Measurements from ENCODE around the gene SLC8A1. TPM values are rescaled to one million over a fixed set of nuclear protein-coding genes. Genes with fewer than 3 reads are reported as not detected.

SLC8A1 gene
- total RNA-seq, 1 donor, result 82.9 TPM

DNA sequence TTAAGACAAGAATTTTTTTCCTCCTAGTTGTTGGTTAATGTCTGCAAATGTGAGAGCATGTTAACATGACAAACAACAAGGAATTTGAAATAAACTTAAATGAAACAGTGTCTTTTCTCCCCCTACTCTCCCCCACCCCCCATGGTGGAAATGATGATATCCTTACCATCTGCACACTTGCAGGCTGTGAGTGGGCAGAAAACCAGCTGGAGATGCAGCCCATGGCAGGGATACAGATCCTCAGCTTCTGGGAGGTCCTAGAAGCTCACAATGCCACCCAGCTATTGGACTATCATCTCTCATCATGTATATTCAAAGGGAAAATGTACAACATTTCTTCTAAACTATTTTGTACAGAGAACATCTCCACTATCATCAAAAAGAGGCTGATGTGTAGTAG, 196.8 kb downstream of the SLC8A1 start:
- Histone ChIP-seq H3K36me3 (ENCODE audit: insufficient read depth, low read length) (no peaks in the 10 kb centered on the region), H3K4me3 (ENCODE audit: insufficient read depth, low read length) (no peak overlapping the region), H3K79me2 (ENCODE audit: insufficient read depth, low read length) (no peaks in the 10 kb centered on the region), H3K27me3 (ENCODE audit: insufficient read depth, low read length) (no peaks in the 10 kb centered on the region), H3K4me2 (ENCODE audit: insufficient read depth, low read length) (no peak overlapping the region), H2AFZ (ENCODE audit: low read length) (no peak overlapping the region), H4K20me1 (ENCODE audit: insufficient read depth, low read length) (no peaks in the 10 kb centered on the region), H3K4me1 (ENCODE audit: insufficient read depth, low read length) (no peaks in the 10 kb centered on the region), H3K9me3 (ENCODE audit: low read depth, low read length) (no peaks in the 10 kb centered on the region), H3K27ac (ENCODE audit: low read depth, low read length) (no peak overlapping the region)
- peak; percentile 30 for DNase-seq (ENCODE audit: insufficient read length, low spot score, missing footprints)
- TF ChIP-seq, protein P1, sequence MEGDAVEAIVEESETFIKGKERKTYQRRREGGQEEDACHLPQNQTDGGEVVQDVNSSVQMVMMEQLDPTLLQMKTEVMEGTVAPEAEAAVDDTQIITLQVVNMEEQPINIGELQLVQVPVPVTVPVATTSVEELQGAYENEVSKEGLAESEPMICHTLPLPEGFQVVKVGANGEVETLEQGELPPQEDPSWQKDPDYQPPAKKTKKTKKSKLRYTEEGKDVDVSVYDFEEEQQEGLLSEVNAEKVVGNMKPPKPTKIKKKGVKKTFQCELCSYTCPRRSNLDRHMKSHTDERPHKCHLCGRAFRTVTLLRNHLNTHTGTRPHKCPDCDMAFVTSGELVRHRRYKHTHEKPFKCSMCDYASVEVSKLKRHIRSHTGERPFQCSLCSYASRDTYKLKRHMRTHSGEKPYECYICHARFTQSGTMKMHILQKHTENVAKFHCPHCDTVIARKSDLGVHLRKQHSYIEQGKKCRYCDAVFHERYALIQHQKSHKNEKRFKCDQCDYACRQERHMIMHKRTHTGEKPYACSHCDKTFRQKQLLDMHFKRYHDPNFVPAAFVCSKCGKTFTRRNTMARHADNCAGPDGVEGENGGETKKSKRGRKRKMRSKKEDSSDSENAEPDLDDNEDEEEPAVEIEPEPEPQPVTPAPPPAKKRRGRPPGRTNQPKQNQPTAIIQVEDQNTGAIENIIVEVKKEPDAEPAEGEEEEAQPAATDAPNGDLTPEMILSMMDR (IDR thresholded peaks at IDR 0.05; ENCODE audit: extremely low read depth, low read depth, low read length), result no peak

DNA sequence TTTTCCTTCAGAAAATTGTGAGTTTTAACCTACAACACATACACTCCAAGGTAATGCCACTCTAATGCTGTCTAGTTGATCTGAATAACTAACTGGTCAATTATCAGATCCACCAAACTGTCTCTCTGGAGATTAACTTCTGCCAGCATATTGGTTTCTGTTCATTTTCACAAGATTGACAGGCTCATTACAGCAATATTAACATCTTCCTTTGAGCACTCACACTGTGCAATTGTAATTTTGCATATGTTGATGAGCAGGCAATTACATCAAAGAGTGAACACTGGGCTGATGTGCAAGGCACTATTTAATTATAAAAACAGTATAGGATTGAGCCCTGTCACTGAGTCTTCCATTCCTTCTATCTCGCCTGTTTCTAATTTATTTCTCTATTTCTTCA, 197.3 kb downstream of the SLC8A1 start:
- Histone ChIP-seq H3K79me2 (ENCODE audit: insufficient read depth, low read length) (no peaks in the 10 kb centered on the region), H4K20me1 (ENCODE audit: insufficient read depth, low read length) (no peaks in the 10 kb centered on the region), H3K27ac (ENCODE audit: low read depth, low read length) (no peak overlapping the region), H3K4me2 (ENCODE audit: insufficient read depth, low read length) (no peak overlapping the region), H3K4me3 (ENCODE audit: insufficient read depth, low read length) (no peak overlapping the region), H3K36me3 (ENCODE audit: insufficient read depth, low read length) (no peaks in the 10 kb centered on the region), H2AFZ (ENCODE audit: low read length) (no peak overlapping the region), H3K9me3 (ENCODE audit: low read depth, low read length) (no peaks in the 10 kb centered on the region), H3K27me3 (ENCODE audit: insufficient read depth, low read length) (no peaks in the 10 kb centered on the region), H3K4me1 (ENCODE audit: insufficient read depth, low read length) (no peaks in the 10 kb centered on the region)
- TF ChIP-seq, protein P1 (IDR thresholded peaks at IDR 0.05; ENCODE audit: extremely low read depth, low read depth, low read length), result no peak
- DNase-seq (ENCODE audit: insufficient read length, low spot score, missing footprints), result no peak

DNA sequence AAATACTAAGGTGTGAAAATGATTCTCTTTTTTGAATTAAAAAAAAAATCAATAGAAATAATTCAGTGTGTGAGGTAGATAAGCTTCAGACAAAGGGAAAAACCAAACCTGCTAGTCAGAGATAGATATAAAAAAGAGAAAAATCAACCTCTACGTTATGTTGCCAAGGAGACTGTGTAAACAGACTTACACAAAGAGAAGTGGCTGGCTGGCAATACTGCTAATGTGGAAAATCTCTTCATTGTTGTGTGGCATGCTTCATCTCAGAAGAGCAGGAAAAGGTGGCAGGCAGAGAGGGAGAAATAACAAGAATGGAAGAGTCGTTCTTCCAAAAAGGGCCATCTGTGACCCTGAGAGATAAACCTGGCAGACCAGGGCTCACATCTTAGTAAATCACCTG, 200.8 kb downstream of the SLC8A1 start:
- no peaks in the 10 kb centered on the region for H3K9me3 ChIP-seq (ENCODE audit: low read depth, low read length)
- H3K4me2 ChIP-seq (ENCODE audit: insufficient read depth, low read length), result no peak overlapping the region
- H4K20me1 ChIP-seq (ENCODE audit: insufficient read depth, low read length), result no peaks in the 10 kb centered on the region
- no peaks in the 10 kb centered on the region for H3K4me1 ChIP-seq (ENCODE audit: insufficient read depth, low read length)
- H3K27me3 ChIP-seq (ENCODE audit: insufficient read depth, low read length), result no peaks in the 10 kb centered on the region
- H2AFZ ChIP-seq (ENCODE audit: low read length), result no peak overlapping the region
- DNase-seq (ENCODE audit: insufficient read length, low spot score, missing footprints), result no peak
- TF ChIP-seq, protein P1 (IDR thresholded peaks at IDR 0.05; ENCODE audit: extremely low read depth, low read depth, low read length), result no peak
- no peak overlapping the region for H3K27ac ChIP-seq (ENCODE audit: low read depth, low read length)
- H3K79me2 ChIP-seq (ENCODE audit: insufficient read depth, low read length), result no peaks in the 10 kb centered on the region
- no peaks in the 10 kb centered on the region for H3K36me3 ChIP-seq (ENCODE audit: insufficient read depth, low read length)
- no peak overlapping the region for H3K4me3 ChIP-seq (ENCODE audit: insufficient read depth, low read length)

DNA sequence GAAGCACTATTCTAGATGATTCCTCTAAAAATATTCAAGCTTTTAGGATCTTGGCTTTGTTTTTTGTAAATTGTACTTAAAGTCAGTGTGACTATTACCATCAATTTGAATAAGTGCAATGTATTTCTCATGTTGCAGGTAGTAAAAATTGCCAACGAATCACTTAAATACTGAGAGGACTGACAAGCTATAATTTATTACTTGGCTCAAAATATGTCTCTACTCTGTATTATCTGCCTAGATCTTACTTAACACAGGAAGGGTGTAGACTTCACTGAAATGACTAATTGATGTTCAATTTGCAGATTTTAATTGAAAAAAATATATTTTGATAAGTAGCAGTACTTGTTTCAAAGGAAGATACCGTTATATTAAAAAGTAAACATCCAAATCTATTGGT, 202.3 kb downstream of the SLC8A1 start:
- Histone ChIP-seq H3K9me3 (ENCODE audit: low read depth, low read length) (no peaks in the 10 kb centered on the region), H3K36me3 (ENCODE audit: insufficient read depth, low read length) (no peaks in the 10 kb centered on the region), H3K4me1 (ENCODE audit: insufficient read depth, low read length) (peaks cover 9% of the 10 kb centered on the region), H3K4me2 (ENCODE audit: insufficient read depth, low read length) (no peak overlapping the region), H3K4me3 (ENCODE audit: insufficient read depth, low read length) (no peak overlapping the region), H4K20me1 (ENCODE audit: insufficient read depth, low read length) (no peaks in the 10 kb centered on the region), H2AFZ (ENCODE audit: low read length) (no peak overlapping the region), H3K27me3 (ENCODE audit: insufficient read depth, low read length) (no peaks in the 10 kb centered on the region), H3K79me2 (ENCODE audit: insufficient read depth, low read length) (no peaks in the 10 kb centered on the region), H3K27ac (ENCODE audit: low read depth, low read length) (no peak overlapping the region)
- DNase-seq (ENCODE audit: insufficient read length, low spot score, missing footprints), result no peak
- TF ChIP-seq, protein P1 (IDR thresholded peaks at IDR 0.05; ENCODE audit: extremely low read depth, low read depth, low read length), result no peak

Measured in osteoblast (primary cell).